NCI-H146 (cell line): ENCODE results near the gene CEBPE.

ENCODE experiments used
- DNase-seq: peaks from one replicate; lab custom pipeline; 2025; lab: John Stamatoyannopoulos, UW

CEBPE gene

DNA sequence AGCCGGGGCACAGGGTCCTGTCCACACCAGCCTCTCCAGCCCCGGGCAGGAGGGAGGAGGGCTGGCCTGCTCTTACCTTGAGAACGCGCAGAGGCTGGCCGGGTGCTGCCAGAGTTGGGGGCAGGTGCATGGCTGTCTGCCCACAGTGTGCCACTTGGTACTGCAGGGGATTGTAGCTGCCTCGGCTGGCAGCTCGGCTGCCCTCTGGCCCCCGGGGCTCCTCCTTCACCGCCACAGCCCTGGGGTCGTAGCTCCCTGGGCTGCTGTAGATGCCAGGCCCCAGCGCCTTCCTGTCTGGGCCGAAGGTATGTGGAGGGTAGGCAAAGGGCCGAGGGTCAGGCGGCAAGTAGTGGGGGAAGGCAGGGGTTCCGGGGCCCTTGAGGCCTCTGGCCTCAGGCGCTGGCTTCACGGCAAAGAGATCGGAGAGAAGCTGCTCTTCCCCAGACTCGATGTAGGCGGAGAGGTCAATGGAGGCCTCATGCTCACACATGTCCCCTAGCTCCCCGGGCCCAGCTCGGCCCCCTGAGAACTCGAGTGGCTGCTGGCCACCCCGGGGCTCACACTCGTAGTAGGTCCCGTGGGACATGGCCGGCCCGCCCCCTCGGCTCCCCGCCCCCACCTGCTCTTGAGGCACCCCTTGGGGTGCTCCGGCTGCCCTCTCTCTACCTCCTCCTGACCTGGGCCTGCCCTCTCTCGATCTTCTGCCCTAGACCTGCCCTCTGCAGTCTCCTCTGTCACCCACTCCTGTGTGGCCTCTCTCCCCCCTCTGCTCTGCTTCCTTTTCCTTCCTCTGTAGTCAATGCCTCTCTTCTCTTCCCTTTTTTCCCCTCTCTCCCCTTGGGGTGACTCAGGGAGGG lies at the start of gene CEBPE:
Gene CEBPE (minus strand): TSS at position 750 of the 857 bp plus-strand sequence. CDS start 164 bp downstream, at position 586.
- DNase-seq = no peak

DNA sequence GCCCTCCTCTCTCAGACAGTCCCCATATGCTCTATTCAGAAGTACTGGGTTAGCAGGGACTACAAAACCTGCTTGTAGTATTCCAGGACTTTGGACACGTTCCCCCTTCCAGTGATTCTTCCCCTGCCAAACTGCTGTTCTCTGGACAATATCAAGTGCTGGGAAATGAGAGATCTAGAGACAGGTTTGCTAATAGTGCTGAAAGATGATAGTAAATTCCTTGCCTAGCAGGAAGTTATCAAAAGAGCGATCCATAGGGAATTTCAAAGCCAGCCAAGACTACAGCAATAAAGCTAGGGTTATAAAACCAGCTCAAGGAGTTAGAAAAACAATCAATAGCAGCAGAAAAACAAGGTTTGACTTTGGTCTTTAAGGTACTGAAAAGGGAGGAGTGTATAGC lies 49.2 kb upstream of the CEBPE start:
- DNase-seq = no peak

DNA sequence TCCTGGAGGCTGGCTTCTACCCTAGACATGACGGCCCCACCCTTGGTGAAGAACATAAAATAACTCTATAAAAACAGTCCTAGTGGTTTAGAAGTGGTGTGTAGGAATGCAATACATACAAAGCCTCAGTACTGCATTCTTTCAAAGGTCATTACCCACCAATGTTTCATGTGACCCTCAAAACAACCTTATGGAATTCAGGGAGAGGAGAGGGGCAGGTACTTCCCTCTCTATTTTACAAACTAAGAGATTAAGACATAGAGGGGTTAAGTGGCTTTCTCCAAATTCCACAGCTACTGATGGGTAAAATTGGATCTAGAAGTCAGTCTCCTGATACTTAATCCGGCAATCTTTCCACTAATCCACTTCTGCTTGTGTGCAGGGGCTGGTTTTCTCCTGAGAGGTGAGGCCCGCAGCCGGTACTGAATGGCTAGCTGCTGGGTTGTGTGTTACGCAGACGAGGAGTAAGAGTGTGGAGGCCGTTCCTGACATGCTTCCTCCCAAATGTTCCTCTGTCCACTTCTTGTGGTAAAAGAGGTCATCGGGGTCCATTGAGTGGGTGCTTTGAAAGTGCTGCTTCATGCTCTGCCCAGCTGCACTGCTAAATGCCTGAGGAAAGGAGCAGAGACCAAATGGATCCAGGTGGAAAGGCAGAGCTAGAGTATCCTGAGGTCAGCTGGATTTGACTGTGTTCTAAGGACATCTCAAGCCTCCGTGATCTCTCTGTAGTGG lies 48.2 kb upstream of the CEBPE start:
- no peak for DNase-seq

DNA sequence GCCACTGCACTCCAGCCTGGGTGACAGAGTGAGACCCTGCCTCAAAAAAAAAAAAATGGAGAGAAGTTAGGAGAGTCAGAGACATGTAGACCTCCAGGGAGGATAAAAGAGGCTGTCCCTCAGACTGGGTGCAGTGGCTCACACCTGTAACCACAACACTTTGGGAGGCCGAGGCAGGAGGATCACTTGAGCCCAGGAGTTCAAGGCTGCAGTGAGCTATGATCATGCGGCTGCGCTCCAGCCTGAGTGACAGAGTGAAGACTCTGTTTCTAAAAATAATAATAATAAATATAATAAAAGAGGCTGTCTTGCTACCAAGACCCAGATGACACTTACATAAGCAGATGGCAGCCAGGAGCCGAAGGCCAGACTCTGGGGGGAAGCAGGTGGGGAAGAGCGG lies 45.9 kb upstream of the CEBPE start:
- no peak for DNase-seq

DNA sequence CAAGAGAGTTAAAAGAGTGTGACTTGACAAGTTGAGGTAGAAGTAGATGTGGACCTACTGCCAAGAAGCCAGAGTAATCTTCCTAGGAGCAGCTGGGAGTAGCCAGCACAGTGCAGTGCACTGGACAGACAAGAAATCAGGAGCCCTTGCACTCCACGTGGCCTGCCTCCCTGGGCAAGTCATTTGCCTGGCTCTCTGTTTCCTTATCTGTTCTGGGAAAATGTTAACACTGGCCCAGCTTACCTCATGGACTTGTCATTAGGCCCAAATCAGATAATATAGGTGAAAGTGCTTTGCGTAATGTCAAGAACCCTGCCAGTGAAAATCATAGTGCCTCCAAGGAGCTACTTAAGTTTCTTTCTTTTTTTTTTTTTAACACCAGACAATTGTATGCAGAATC lies 45.2 kb upstream of the CEBPE start:
- DNase-seq = no peak

DNA sequence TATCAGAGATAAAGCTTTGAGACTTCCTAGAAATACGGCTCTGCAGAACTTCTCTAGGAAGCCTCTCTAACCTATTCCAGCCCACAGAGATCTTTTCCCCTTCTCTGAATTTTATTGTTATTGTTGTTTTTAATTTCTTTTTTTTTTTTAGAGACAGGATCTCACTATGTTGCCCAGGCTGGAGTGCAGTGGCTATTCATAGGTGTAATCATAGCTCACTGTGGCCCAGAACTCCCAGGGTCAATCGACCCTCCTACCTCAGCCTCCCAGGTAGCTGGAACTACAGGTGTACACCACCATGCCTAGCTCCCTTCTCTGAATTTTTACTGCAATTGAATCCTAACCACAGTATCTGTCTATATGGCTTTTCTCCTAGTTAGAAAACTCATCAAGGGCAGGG lies 44.8 kb upstream of the CEBPE start:
- DNase-seq = no peak

DNA sequence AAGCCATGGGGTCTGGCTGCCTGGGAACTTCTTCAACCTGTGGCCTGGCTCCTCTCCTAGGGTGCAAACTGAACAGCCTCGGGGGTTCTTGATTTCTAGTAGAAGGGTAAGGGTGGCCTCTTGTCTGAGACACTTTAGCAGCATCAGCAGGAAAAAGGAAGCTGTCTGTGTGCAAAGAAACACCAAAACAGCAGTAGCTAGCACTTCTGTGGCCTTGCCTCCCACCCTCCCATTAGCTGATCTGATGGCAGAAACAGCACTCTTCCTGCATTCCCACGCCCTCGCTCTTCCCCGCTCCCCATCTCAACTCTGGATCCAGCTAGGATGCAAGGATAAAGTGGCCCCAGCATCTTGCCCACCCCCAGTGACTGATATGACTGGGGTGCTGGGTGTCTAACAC lies 43.7 kb upstream of the CEBPE start:
- DNase-seq = no peak

DNA sequence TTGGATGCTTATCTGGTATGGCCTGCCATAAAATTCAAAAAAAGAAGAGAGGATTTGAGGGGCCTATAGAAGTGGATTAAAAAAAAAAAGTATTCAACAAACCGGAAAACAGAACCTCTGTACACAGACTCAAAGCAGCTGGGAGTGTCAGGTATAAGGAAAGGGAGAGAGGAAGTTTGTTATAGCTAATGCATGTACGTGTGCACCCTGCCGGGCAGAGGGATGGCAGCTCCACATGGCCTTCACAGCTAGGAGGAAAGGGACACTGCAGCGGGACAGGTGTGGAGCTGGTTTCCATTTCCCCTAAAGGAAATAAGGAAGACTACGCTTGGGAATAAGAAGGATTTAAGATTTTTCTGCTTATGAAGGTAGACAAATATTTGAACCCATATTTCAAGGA lies 43.0 kb upstream of the CEBPE start:
- no peak for DNase-seq

DNA sequence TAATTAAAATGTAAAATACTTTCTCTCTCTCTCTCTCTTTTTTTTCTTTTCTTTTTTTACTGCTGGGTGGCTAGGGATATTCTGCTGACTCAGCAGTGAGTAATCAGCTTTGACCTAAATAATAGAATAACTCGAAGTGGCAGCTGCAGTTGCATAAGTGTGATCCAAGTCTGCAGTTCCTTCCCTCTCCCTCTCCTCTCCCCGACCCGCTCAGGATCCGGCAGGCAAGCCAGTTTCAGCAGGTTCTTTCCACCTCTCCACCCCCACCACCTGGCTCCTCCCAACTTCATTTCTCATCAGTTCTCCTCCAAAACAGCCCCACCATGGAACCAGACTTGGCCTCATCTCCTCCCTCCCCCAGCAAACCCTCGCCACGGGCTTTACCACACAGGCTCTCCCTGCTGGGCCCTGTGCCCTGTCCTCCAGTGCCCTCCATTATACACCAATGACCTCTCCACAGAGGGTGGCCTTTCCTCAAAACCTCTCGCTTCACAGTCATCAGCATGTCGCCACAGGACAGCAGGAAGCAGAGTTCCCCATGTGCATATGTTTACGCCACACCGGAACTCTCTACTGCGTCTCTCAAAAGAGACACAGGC lies 42.0 kb upstream of the CEBPE start:
- no peak for DNase-seq

DNA sequence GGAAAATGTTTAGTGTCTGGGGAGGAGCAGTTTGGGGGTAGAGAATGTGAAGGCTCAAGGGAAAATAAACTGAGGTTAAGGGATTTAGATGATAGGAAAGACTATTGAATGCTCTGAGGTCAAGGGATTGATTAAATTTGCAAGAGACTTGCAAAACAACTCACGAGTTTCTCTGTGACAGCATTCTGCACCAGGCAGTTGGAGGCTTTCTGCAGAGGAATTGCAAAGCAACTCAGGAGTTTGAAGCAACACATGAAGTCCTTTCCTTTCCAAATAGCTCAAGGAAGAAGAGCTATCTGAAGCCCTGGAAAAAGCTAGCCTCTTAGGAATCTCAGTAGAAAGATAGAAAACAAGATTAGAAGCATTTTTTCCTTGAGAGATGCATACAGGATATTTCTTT lies 40.5 kb upstream of the CEBPE start:
- no peak for DNase-seq

DNA sequence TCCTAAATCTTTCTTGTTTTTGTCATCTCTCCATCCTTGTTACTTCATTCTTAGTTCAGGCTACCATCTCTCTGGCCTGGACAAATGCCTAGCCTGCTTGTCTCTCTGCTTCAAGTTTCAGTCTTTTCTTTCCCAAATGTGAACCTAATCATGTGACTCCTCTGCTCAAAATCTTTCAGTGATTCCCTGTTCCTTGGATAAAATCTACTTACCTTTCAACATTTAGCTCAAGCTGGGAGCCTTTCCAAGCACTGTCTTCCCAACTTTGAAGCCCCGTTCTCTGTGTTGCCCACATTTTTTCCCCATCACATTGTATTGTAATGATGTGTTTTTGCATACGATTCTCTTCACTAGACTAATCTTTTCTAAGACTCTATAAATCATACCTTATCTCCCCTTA lies 39.7 kb upstream of the CEBPE start:
- DNase-seq = no peak

DNA sequence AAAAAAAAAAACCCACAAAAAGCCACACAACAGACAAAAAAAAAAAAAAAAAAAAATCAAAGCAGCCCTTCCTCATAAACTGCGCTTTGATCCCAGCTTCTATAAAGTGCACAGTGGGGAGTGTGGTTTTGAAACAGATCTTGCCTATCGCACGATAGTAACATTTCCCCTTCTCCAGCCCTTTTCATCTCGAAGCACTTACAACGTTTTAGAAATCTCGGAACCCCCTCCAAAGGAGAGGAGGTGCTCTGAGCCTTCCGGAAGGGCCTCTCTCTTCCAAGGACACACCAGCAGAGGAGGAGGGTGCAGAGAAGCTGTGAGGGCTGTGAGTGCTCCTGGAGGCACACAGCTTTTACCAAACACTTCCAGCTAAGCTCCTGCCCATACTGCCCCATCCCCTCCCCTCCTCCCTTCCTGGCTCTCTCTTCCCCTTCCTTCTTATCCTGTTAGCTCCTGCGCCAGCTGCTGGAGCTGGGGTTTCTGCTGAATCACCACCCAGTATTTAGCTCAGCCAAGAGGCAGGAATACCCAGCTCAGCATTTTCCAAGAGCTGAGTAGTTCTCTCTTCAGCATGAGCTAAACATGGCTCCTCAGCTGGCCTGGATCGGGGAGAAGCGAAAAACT lies 36.0 kb upstream of the CEBPE start:
- no peak for DNase-seq

DNA sequence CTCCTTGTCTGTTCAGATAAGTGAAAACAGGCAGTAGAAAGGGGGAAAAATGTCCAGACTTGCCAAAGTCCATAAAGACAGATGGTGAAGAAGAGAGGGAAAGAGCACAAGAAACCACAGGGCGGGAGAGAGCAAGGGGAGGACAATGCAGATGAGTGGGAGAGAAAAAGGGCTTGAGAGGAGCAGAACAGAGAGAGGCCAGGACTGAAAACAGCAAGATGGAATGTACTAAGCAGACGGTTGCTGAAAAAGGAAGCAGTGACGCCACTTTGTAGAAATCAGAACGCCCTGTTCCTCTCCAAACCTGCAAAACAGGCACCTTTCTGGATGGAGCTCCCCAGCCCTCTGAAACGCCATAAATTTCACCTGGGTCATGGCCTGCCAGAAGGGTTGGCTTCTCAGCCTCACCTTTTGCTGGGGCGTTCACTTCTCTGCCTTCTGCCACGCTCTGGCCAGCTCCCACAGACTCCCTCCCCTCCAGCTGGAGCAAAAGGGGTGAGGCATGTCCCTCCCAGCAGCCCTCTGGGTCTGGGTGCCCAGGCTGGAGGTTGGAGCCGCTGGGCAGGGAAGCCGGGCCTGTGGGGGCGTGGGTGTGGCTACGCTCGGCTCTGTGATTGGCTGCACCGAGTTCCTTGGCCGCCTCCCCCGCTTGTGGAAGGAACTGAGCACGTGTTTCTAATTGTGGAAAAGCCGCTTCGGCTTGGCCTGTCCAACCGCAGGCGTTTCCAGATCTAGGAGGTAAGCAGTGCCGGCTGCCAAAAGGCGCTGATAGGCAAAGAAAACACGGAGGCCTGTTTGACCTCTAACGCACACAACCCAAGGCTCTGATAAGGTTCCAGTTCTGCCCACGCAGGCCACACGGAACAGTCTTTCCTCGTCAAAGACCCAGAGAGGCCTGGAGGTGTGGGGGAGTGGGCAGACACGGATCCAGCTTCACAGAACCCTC lies 35.1 kb upstream of the CEBPE start:
- no peak for DNase-seq

DNA sequence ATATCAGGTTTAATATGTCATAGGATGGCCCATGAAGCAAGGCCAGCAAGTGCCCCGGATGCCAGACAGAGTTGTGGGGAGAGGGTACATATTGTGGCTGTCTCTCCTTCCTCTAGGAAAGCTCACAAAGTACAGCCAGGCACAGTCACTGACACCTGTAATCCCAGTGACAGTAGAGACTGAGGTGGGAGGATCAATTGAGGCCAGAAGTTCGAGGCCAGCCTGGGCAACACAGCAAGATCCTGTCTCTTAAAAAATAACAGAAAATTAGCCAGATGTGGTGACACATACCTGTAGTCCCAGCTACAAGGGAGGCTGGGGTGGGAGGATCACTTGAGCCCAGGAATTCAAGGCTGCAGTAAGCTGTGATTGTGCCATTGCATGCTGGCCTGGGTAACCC lies 32.3 kb upstream of the CEBPE start:
- no peak for DNase-seq

DNA sequence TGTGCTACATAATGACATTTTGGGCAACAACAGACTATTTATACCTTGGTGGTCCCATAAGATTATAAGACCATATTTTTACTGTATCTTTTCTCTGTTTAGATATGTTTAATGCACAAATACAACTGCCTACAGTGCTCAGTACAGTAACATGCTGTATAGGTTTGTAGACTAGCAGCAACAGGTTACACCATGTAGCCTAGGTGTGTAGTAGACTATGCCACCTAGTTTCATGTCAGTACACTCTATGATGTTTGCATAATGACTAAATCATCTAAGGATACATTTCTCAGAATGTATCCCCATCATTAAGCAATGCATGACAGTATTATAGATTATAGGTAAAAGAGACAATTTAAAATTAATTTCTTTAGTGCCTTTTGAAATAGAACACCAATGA lies 30.7 kb upstream of the CEBPE start:
- DNase-seq = no peak

DNA sequence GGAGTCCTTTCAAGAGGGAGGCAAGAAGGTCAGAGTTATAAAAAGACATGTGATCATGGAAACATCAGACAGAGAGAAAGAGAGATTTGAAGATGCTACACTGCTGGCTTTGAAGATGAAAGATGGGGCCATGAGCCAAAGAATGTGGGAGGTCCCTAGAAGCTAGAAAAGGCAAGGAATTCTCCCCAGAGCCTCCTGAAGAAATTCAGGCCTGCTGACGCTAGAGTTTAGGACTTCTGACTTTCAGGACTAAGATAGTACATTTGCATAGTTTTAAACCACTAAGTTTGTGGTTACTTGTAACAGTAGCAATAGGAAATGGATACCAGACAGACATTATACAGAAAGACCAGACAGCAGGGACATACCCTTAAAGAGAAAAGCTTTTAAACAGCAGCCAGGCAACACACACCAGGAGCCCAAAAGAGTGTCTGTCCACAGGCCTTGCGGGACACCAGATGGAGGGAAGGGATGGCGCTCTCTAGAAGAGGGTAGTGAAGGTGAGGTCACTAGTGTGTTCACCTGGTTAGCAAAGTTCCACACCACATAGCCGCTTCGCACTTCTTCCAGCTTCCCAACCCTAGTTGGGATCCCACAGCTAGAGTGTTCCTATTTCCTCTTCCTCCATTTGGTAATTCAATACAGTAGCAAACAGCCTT lies 29.7 kb upstream of the CEBPE start:
- DNase-seq = no peak

DNA sequence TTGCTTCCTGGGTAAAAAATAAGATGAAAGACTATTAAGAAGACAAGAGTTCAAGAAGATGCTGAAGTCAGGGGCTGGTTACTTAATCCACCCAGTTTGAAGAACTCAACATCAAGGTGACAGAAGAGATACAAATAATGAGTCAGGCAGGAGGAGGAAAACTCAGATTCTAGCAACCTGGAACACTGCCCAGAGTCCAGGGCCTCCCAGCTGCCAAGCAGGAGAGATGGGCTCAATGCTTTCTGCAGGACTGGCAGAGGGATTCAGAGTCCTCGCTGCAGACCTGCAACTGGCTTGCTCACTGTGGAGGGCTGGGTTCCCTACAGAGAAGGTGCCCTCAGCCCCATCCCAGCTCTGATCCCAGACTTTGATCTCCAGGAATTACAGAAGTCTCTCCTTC lies 28.6 kb upstream of the CEBPE start:
- no peak for DNase-seq

DNA sequence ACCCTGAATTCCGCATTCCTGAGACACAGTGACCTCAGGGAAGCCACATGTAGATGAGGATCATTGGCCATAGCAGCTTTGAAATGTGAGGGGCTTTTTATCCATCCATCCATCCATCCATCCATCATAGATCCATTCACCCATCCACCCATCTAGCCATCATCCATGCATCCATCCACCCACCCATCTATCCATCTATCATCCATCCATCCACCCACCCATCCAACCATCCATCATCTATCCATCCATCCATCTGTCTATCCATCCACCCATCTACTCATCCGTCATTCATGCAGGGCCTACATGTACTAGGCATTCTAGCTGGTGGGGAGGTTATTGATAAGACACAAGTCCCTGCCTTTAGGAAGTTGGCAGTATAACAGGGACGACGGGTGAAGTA lies 27.9 kb upstream of the CEBPE start:
- DNase-seq = no peak

DNA sequence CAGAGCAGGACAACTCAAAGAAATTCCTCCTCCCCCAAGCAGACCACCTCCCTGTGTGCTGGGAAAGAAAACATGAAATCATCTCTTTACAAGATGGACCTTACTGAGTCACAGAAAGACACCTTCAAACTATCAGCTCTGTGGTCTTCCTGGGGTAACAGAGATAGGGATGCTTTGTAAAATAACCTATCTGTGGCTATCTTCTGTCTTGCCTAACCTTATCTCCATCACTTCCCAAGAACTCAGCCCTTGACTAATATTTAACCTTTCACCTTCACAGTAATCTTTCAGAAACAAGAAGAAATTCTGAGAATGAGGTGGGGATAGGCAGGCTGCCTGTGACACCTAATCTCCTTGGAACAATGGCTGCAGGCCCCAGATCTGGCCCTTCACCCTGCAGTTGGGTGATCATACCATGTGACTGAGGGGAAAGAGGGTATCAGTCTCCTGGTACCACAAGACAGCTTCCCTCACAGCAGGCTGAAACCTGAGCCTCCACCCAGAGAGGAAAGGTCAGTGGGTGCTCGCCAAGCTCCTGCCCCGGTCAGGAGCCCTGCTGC lies 27.4 kb upstream of the CEBPE start:
- DNase-seq = no peak

DNA sequence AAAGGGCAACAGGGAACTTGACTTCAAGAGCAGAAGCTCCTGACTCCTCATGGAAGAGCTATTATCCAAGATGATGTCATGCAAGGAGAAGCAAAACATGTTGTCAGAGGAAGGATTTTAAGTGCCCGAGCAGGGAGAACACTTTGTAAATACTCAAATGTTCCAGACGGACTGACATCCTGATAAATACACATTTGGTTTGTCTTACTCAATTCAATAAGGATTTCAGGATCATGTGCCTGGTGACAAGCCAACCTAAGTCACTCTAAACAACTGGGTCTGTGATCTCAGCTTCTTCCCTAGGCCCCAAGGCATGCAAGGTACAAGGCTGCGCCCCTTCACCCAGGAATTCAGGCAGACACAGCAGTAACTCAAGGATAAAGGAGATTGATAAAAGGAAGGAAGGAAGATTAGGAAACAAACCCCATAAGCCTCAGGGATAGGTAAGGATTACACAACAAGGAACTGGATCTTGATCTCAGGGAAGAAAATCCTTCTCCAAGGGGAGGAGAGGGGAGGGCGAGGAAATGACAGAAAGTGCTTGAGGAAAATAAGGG lies 26.8 kb upstream of the CEBPE start:
- DNase-seq = no peak
